ENCODE results near the gene CYP19A1. TPM values are rescaled to one million over a fixed set of nuclear protein-coding genes. Genes with fewer than 3 reads are reported as not detected.

Gene CYP19A1
- total and polyA plus RNA-seq, 3 donors from 2014 or later: 2.8 to 29.0 (median 3.3) TPM

GRCh38 chr15:51224428-51224827, 114.0 kb downstream of the CYP19A1 start:
- TF ChIP-seq CTCF (IDR thresholded peaks at IDR 0.05) (no peak), POLR2A (IDR thresholded peaks at IDR 0.05) (no peak)
- Histone ChIP-seq H3K27me3 (no peaks in the 10 kb centered on the region), H3K4me3 (no peak overlapping the region), H3K4me1 (no peaks in the 10 kb centered on the region), H3K9me3 (no peaks in the 10 kb centered on the region), H3K27ac (no peak overlapping the region), H3K36me3 (ENCODE audit: low read depth, missing control alignments) (no peaks in the 10 kb centered on the region)
- DNase-seq: no peak
- intact Hi-C loops (cut with DNase I; ENCODE audit: low total_unique reads): no loop called here

- no peaks in the 10 kb centered on the region for H3K9me3 ChIP-seq
- no peak for DNase-seq
- H3K4me1 ChIP-seq: no peaks in the 10 kb centered on the region
- no peaks in the 10 kb centered on the region for H3K27me3 ChIP-seq
- H3K4me3 ChIP-seq: no peak overlapping the region
- H3K36me3 ChIP-seq (ENCODE audit: low read depth, missing control alignments): no peaks in the 10 kb centered on the region
- H3K27ac ChIP-seq: no peak overlapping the region
- TF ChIP-seq CTCF (IDR thresholded peaks at IDR 0.05) (no peak), POLR2A (IDR thresholded peaks at IDR 0.05) (no peak)
- WGBS, 2 donors: 83 to 89% methylated on average over 3 of the region's 3 CpGs
- intact Hi-C loops (cut with DNase I; ENCODE audit: low total_unique reads): no loop called here
Observed at GRCh38 chr15:51223771-51224229, 114.6 kb downstream of the CYP19A1 start.

GRCh38 chr15:51218299-51218938, 120.0 kb downstream of the CYP19A1 start:
- no peaks in the 10 kb centered on the region for H3K9me3 ChIP-seq
- 31 to 42% methylated on average over 3 of the region's 3 CpGs for WGBS, 2 donors

GRCh38 chr15:51212909-51213308, 125.5 kb downstream of the CYP19A1 start:
- intact Hi-C loops (cut with DNase I; ENCODE audit: low total_unique reads): no loop called here
- WGBS, 2 donors: 96 to 100% methylated on average over 2 of the region's 2 CpGs
- no peak for TF ChIP-seq POLR2A (IDR thresholded peaks at IDR 0.05)
- no peak for TF ChIP-seq CTCF (IDR thresholded peaks at IDR 0.05)
- Histone ChIP-seq H3K9me3 (no peaks in the 10 kb centered on the region), H3K4me1 (no peaks in the 10 kb centered on the region), H3K27ac (no peak overlapping the region), H3K27me3 (no peaks in the 10 kb centered on the region), H3K4me3 (no peak overlapping the region), H3K36me3 (ENCODE audit: low read depth, missing control alignments) (no peaks in the 10 kb centered on the region)
- DNase-seq: no peak

More at GRCh38 chr15:51218299-51218938, 120.0 kb downstream of the CYP19A1 start:
- TF ChIP-seq POLR2A (IDR thresholded peaks at IDR 0.05) (no peak), CTCF (IDR thresholded peaks at IDR 0.05) (no peak)
- DNase-seq: no peak
- no peak overlapping the region for H3K4me3 ChIP-seq
- intact Hi-C loops (cut with DNase I; ENCODE audit: low total_unique reads): no loop called here
- H3K36me3 ChIP-seq (ENCODE audit: low read depth, missing control alignments): no peaks in the 10 kb centered on the region
- H3K27me3 ChIP-seq: no peaks in the 10 kb centered on the region
- no peak overlapping the region for H3K27ac ChIP-seq
- no peaks in the 10 kb centered on the region for H3K4me1 ChIP-seq

- no peaks in the 10 kb centered on the region for H3K36me3 ChIP-seq (ENCODE audit: low read depth, missing control alignments)
- H3K27ac ChIP-seq: no peak overlapping the region
- intact Hi-C loops (cut with DNase I; ENCODE audit: low total_unique reads): no loop called here
- 87 to 91% methylated on average over 5 of the region's 5 CpGs for WGBS, 2 donors
- H3K4me3 ChIP-seq: no peak overlapping the region
- H3K4me1 ChIP-seq: no peaks in the 10 kb centered on the region
- no peaks in the 10 kb centered on the region for H3K9me3 ChIP-seq
- TF ChIP-seq POLR2A (IDR thresholded peaks at IDR 0.05) (no peak), CTCF (IDR thresholded peaks at IDR 0.05) (no peak)
- no peaks in the 10 kb centered on the region for H3K27me3 ChIP-seq
- no peak for DNase-seq
Observed at GRCh38 chr15:51212239-51212638, 126.2 kb downstream of the CYP19A1 start.
